ENCODE data around the gene RPH3AL. TPM values are rescaled to one million over a fixed set of nuclear protein-coding genes. Genes with fewer than 3 reads are reported as not detected.

The RPH3AL gene
- total RNA-seq, 2 donors from 2014 or later: 11.7 to 17.8 TPM

GRCh38 chr17:323721-324571 is 28.7 kb downstream of the RPH3AL start:
- no peak overlapping the region for H3K4me3 ChIP-seq
- intact Hi-C loops (cut with DNase I): no loop called here
- no peaks in the 10 kb centered on the region for H3K9me3 ChIP-seq
- TF ChIP-seq POLR2AphosphoS5 (IDR thresholded peaks at IDR 0.05) (no peak), POLR2A (IDR thresholded peaks at IDR 0.05) (no peak), CTCF (IDR thresholded peaks at IDR 0.05) (no peak)
- no peak overlapping the region for H3K27ac ChIP-seq
- H3K27me3 ChIP-seq (replicated peaks; ENCODE audit: insufficient read depth): no peaks in the 10 kb centered on the region
- H3K36me3 ChIP-seq: no peaks in the 10 kb centered on the region
- 86% methylated on average over 32 of the region's 39 CpGs for whole genome bisulfite sequencing
- no peak for DNase-seq (ENCODE audit: low spot score)
- H3K4me1 ChIP-seq (replicated peaks): no peaks in the 10 kb centered on the region

- Histone ChIP-seq H3K4me1 (replicated peaks) (no peaks in the 10 kb centered on the region), H3K27ac (no peak overlapping the region), H3K36me3 (no peaks in the 10 kb centered on the region), H3K27me3 (replicated peaks; ENCODE audit: insufficient read depth) (no peaks in the 10 kb centered on the region), H3K4me3 (no peak overlapping the region), H3K9me3 (no peaks in the 10 kb centered on the region)
- intact Hi-C loops (cut with DNase I): no loop called here
- DNase-seq (ENCODE audit: low spot score): no peak
- TF ChIP-seq POLR2AphosphoS5 (IDR thresholded peaks at IDR 0.05): no peak
- TF ChIP-seq CTCF (IDR thresholded peaks at IDR 0.05): no peak
- no peak for TF ChIP-seq POLR2A (IDR thresholded peaks at IDR 0.05)
- 82% methylated on average over 8 of the region's 8 CpGs for WGBS
These were observed 29.4 kb downstream of the RPH3AL start for GRCh38 chr17:323181-323580.

GRCh38 chr17:322006-322780 is 30.4 kb downstream of the RPH3AL start:
- Histone ChIP-seq H3K9me3 (no peaks in the 10 kb centered on the region), H3K4me3 (no peak overlapping the region), H3K4me1 (replicated peaks) (no peaks in the 10 kb centered on the region), H3K27ac (no peak overlapping the region), H3K27me3 (replicated peaks; ENCODE audit: insufficient read depth) (no peaks in the 10 kb centered on the region), H3K36me3 (no peaks in the 10 kb centered on the region)
- TF ChIP-seq CTCF (IDR thresholded peaks at IDR 0.05) (no peak), POLR2A (IDR thresholded peaks at IDR 0.05) (no peak), POLR2AphosphoS5 (IDR thresholded peaks at IDR 0.05) (no peak)
- no peak for DNase-seq (ENCODE audit: low spot score)
- WGBS: 85% methylated on average over 27 of the region's 27 CpGs
- intact Hi-C loops (cut with DNase I): no loop called here

GRCh38 chr17:321386-321941 is 31.1 kb downstream of the RPH3AL start:
- Histone ChIP-seq H3K36me3 (no peaks in the 10 kb centered on the region), H3K4me1 (replicated peaks) (no peaks in the 10 kb centered on the region), H3K27ac (no peak overlapping the region), H3K4me3 (no peak overlapping the region), H3K9me3 (no peaks in the 10 kb centered on the region), H3K27me3 (replicated peaks; ENCODE audit: insufficient read depth) (no peaks in the 10 kb centered on the region)
- TF ChIP-seq POLR2A (IDR thresholded peaks at IDR 0.05): no peak
- DNase-seq (ENCODE audit: low spot score): no peak
- intact Hi-C loops (cut with DNase I): no loop called here
- WGBS: 87% methylated on average over 35 of the region's 35 CpGs

- Histone ChIP-seq H3K36me3 (no peaks in the 10 kb centered on the region), H3K4me1 (replicated peaks) (no peaks in the 10 kb centered on the region), H3K4me3 (no peak overlapping the region), H3K9me3 (no peaks in the 10 kb centered on the region), H3K27me3 (replicated peaks; ENCODE audit: insufficient read depth) (no peaks in the 10 kb centered on the region), H3K27ac (no peak overlapping the region)
- TF ChIP-seq POLR2AphosphoS5 (IDR thresholded peaks at IDR 0.05) (no peak), POLR2A (IDR thresholded peaks at IDR 0.05) (no peak), CTCF (IDR thresholded peaks at IDR 0.05) (no peak)
- intact Hi-C loops (cut with DNase I): no loop called here
- 70% methylated on average over 25 of the region's 25 CpGs for WGBS
- no peak for DNase-seq (ENCODE audit: low spot score)
These were observed 31.7 kb downstream of the RPH3AL start for GRCh38 chr17:320809-321385.

Data from prostate gland (tissue), 2 donors.